HG02678 (cell line): ENCODE data around the gene C11orf24.
A peak's percentile ranks its signal among the peaks of the same experiment; 100 is the strongest.
"Not testable (repeated sequence)": the region's sequence is repeated elsewhere in the genome, so short reads cannot be mapped to it uniquely, and the experiment has no call there.

Source experiments
- ATAC-seq: cut with Tn5 transposase; IDR thresholded peaks from one replicate; pipeline ENCODE4 v1.9.1; 2021; ENCODE audit warnings: mild to moderate bottlenecking, moderate library complexity; ENCODE audit not compliant: unreplicated experiment

C11orf24 gene

GRCh38 chr11:68300076-68300830 is 28.5 kb upstream of the C11orf24 start:
- ATAC-seq = no peak

GRCh38 chr11:68299517-68299879 is 27.7 kb upstream of the C11orf24 start:
- not testable (repeated sequence) for ATAC-seq

DNA sequence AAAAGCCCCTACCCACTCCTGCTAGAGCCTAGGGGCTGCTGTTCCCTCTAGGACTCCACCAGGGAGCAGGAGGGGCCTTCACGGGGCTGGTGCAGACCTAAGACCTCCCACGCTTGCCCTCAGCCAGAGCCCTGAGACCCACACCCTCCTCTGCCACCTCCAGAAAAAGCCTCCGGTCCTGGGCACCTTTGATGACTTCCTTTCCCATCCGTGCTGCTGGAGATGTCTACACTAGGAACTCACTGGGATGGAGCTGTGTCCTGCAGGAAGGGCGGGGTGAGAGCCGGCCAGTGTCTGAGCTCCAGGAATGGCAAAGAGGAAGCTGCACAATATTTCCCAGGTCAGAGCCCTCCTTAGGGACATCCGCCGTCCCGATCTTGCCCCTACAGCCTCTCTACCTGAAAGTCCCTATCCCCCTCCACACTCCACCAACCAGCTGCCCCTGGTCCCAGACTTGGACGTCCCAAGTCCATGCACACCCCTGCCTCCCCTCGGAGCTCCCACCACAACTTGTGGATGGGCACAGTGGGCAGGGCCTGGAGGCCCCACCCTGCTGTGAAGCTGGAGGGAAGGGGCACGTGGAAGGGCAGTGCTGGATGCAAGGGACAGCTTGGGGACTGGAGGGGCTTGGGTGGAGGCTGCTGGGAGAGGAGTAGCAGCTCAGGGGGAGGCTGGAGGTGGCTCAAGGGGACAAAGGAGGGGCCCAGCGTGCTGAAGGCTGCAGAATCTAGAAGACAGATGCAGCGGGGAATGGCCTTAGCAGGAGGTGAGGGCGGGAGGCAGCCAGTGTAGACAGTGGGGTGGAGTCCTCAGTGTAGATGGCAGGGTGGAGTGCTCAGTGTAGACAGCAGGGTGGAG is 27.1 kb upstream of the C11orf24 start:
- no peak for ATAC-seq

- ATAC-seq = peak; percentile 63
Measured at GRCh38 chr11:68297812-68298658, 26.3 kb upstream of the C11orf24 start.

DNA sequence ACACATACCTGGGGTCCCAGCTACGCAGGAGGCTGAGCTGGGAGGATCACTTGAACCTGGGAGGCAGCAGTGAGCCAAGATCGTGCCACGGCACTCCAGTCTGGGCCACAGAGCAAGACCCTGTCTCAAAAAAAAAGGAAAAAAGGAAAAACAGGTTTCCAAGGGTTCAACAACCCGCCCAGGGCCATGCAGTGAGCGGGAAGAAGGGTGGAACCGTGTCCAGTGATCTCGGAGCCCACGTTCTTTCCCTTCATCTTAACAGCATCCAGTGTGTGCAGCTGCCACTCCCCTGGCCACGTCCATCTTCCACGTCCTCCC is 25.7 kb upstream of the C11orf24 start:
- no peak for ATAC-seq

- ATAC-seq = no peak
Measured at GRCh38 chr11:68297052-68297378, 25.2 kb upstream of the C11orf24 start.

- ATAC-seq = no peak
Measured at GRCh38 chr11:68296344-68297051, 24.7 kb upstream of the C11orf24 start.

DNA sequence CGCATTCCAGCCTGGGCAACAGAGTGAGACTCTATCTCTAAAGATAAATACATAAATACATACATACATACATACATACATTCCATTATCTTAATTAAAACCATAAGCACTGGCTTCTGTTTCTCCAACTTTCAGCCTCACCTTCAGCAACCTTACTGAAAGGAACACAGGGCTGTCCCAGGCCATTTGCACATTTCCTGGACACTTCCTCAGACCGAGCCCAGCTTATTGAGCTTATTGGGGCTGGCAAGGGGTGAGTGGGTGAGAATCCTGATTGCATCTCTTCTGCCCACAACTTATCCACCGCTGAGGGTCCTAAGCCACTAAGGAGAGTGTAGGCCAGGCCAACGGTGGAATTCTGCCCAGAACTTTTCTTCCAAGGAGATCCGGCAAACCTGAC is 24.2 kb upstream of the C11orf24 start:
- no peak for ATAC-seq

DNA sequence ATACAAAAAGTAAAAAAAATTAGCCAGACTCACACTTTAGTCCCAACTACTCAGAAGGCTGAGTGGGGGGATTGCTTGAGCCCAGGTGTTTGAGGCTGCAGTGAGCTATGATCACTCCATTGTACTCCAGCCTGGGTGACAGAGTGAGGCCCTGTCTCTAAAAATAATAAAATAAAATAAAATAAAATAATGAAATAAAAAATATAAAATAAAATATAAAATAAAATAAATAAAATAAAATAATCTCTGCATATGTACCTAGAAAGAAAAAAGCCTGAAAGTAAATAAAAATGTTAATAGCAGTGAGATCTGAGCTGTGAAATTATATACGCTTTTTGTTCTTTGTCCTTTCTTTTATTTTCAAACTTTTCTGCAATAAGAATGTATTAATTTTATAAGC is 23.5 kb upstream of the C11orf24 start:
- ATAC-seq = no peak

DNA sequence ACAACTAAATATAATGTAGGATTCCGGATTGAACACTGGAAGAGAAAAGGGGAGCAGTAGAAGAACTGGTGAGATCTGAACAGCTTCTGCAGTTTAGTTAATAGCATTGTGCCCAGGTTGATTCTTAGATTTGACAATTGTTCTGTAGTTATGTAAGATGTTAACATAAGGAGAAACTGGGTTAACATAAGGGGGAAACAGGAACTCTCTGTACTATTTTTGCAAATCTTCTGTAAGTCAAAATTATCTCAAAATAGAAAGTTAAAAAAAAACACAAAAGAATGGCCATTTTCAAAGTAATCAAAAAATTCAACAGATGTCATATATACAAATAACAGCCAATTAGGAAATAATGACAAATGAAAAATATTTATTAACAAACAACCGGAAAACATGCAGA is 21.9 kb upstream of the C11orf24 start:
- no peak for ATAC-seq

DNA sequence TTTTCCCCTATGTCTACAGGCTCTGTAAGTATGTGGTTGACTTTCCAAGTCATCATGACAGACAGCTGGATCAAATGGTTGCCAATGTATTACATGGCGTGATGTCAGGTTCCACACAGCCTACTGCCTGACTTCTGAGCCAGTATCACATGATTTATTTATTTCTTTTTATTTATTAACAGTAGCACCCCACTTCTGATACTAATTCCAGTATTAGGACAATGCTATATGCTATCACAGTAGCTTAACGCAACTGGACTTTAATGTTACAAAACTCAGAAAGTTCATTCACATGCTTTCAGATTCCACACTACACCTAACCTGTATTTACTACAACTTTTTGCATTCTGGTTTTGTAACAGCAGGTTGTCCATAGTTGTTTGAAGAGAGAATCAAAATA is 17.7 kb upstream of the C11orf24 start:
- no peak for ATAC-seq

DNA sequence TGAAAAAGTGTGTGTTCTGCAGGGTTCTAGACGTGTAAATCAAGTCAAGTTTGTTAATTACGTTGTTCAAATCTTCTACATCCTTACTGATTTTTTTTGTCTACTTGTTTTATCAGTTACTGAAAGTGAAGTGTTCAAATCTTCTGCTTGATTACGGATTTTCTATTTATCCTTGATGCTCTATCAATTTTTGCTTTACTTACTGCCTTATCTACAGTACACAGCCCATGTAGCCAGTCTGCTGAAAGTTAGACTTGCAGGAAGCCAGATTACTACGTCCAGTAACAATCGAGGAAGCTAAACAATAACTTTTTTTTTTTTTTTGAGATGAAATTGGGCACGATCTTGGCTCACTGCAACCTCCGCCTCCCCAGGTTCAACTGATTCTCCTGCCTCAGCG is 15.6 kb upstream of the C11orf24 start:
- ATAC-seq = no peak

DNA sequence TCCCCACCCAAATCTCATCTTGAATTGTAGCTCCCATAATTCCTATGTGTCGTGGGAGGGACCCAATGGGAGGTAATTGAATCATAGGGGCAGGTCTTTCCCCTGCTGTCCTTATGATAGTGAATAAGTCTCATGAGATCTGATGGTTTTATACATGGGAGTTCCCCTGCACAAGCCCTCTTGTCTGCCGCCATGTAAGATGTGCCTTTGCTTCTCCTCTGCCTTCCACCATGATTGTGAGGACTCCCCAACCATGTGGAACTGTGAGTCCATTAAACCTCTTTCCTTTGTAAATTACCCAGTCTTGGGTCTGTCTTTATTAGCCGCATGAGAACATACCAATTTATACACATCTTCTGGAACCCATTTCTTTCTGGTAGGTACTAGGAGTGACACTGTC is 12.8 kb upstream of the C11orf24 start:
- not testable (repeated sequence) for ATAC-seq

- no peak for ATAC-seq
Measured at GRCh38 chr11:68282861-68283230, 11.1 kb upstream of the C11orf24 start.

GRCh38 chr11:68282141-68282860 is 10.5 kb upstream of the C11orf24 start:
- no peak for ATAC-seq

DNA sequence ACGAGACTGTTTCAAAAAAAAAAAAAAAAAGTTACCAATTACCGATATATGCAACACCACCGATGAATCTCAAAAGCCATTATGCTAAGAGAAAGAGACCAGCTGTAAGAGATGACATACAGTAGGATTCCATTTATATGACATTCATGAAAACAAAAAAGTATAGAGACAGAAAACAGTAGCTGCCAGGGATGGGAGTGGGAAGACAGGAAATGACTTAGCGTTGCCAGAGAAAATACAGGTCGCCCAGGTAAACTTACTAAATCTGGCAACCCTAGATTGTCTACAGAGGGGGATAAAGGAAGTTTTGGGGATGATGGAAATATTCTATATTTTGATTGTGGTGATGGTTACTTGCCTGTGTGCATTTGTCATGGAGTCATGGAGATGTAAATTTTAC is 7.9 kb upstream of the C11orf24 start:
- ATAC-seq = no peak

DNA sequence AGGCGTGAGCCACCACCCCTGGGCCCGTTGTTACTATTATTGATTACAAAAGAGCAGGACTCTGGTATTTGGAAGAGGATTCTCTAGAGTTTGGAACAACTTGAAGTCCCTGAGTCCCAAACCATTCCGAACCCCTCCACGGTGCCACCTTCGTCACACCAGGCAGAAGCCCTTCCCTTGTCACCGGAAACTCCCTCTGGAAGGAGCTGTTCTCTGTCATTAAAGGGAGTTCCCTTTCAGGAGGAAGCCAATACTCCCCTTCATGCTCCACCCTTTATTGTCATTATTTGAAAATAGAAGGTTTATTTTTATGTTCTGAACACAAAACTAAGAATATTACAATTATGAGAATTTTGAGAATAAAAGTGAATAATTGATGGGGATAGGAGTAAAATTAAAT is 5.1 kb upstream of the C11orf24 start:
- no peak for ATAC-seq

DNA sequence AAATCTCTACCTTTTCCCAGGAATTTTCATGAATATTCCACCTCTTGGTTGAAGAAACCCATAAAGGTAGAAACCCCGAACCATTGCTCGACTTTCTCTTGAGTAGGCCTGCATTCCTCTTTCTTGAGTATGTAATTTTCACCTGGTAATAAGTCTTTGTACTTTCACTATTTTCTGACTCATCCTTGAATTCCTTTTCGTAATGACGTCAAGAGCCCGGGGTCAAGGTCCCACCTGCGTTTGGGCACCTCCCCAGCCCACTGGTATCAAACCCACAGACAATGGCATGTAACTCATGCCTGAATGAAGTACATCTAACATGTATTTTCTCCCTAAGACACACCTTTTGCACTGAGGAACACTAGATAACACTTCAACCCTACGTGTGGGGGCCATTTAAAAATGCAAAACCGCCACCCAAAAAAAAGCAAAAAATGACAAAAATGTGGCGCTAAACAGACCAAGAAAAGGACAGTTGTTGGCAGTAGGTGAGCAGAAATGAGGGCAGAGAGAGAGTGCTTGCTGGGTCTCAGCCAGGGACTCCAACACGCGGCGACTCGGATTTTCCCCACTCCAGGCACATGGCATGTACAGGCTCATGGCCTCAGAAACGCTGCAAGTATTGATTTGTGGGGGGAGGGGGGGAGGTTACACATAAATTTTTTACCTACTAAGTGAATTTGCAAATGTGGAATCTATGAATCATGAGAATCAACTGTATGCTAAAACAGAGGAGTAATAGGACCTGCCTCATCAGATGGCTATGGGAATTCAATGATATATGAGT is 4.1 kb upstream of the C11orf24 start:
- ATAC-seq = no peak

- ATAC-seq = no peak
Measured at GRCh38 chr11:68274306-68274705, 2.5 kb upstream of the C11orf24 start.
